Fibroblast of skin of left quadriceps (primary cell): ENCODE measurements around the gene DTNA.

ENCODE experiments used
- DNase-seq, 2 experiments: peaks; one replicate each; pipeline ENCODE4 v3.0.0-alpha.2; 2013; ENCODE audit warnings: low read depth in 2 of 2

Gene DTNA

GRCh38 chr18:34771958-34772357 is 61.9 kb downstream of the DTNA start:
- no peak for DNase-seq

- no peak for DNase-seq
Observed at GRCh38 chr18:34772887-34773286, 62.8 kb downstream of the DTNA start.

GRCh38 chr18:34773378-34773777 is 63.3 kb downstream of the DTNA start:
- DNase-seq = no peak

- no peak for DNase-seq
Observed at GRCh38 chr18:34773961-34774766, 64.1 kb downstream of the DTNA start.

GRCh38 chr18:34775461-34775860 is 65.4 kb downstream of the DTNA start:
- DNase-seq = no peak

GRCh38 chr18:34779112-34779511 is 69.0 kb downstream of the DTNA start:
- no peak for DNase-seq

- DNase-seq = no peak
Observed at GRCh38 chr18:34780856-34781255, 70.8 kb downstream of the DTNA start.

GRCh38 chr18:34783501-34783900 is 73.4 kb downstream of the DTNA start:
- DNase-seq = no peak

- no peak for DNase-seq
Observed at GRCh38 chr18:34786162-34786741, 76.2 kb downstream of the DTNA start.

GRCh38 chr18:34787931-34788532 is 77.9 kb downstream of the DTNA start:
- no peak for DNase-seq

- no peak for DNase-seq
Observed at GRCh38 chr18:34789768-34790344, 79.8 kb downstream of the DTNA start.

- DNase-seq = no peak
Observed at GRCh38 chr18:34794348-34794747, 84.2 kb downstream of the DTNA start.

GRCh38 chr18:34795070-34795732 is 85.1 kb downstream of the DTNA start:
- DNase-seq = no peak

- DNase-seq = no peak
Observed at GRCh38 chr18:34796035-34796657, 86.0 kb downstream of the DTNA start.

GRCh38 chr18:34799291-34799690 is 89.2 kb downstream of the DTNA start:
- DNase-seq = no peak

- no peak for DNase-seq
Observed at GRCh38 chr18:34800381-34800780, 90.3 kb downstream of the DTNA start.

- DNase-seq = peak; percentile 28 to 37
Observed at GRCh38 chr18:34801774-34802173, 91.7 kb downstream of the DTNA start.

- DNase-seq = no peak
Observed at GRCh38 chr18:34802959-34803358, 92.9 kb downstream of the DTNA start.

GRCh38 chr18:34803877-34804400 is 93.8 kb downstream of the DTNA start:
- DNase-seq = no peak

GRCh38 chr18:34805103-34805877 is 95.2 kb downstream of the DTNA start:
- no peak for DNase-seq

- no peak for DNase-seq
Observed at GRCh38 chr18:34805878-34806351, 95.8 kb downstream of the DTNA start.
